Head of caudate nucleus (tissue), 42 donors: ENCODE results near the gene CMIP.

Experiments
- DNase-seq, 42 donors: peaks; one replicate each; pipeline versions ENCODE4 v3.0.0 to v3.0.0-alpha.2; 2020 to 2021; ENCODE audit warnings: mixed read lengths in 7 of 42
- intact Hi-C: fragments of 100-400 bp; cut with DNase I; formaldehyde crosslinking; loops from one replicate; pipeline ENCODE4 v1.15.0; 2022

CMIP gene

DNA sequence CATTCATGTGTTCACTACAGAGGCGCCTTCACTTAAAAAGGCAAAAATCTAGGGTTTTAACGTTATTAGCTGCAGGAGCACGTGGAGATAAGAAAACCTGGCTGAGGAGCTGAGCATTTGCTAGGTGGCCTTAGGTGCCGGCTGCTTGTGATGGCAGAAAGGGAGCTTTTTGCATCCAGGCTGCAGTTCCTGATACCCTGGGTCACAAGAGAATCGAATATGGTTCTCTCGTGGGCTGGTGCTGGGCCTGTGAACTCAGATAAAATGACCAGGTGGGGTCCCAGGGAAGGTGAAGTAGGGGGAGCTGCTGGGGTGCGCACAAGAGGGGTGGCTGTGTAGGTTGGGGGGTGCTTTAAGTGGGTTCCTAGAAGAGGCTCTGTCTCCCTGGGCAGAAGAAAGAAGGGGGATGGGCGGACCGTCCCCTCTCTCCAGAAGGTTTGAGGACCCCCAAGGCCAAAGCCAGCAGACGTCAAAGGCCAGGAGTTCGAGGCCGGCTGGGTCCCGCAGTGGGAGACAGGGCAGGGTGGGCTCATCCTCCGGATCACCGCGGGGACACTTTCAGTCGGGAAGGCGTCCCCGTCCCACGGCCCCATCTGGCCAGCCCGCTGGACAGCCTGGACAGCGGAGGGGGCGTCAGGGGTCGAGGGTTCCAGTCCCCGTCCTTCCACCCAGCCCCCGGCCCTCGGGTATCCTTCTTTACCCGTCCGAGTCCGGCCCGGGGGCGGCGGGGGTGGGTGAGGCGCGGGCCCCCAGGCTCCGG is 740 bp upstream of the CMIP start:
- peak in 5 of 42 donors; percentile 16 to 38 (median 26) for DNase-seq
- intact Hi-C loops = no loop called here

DNA sequence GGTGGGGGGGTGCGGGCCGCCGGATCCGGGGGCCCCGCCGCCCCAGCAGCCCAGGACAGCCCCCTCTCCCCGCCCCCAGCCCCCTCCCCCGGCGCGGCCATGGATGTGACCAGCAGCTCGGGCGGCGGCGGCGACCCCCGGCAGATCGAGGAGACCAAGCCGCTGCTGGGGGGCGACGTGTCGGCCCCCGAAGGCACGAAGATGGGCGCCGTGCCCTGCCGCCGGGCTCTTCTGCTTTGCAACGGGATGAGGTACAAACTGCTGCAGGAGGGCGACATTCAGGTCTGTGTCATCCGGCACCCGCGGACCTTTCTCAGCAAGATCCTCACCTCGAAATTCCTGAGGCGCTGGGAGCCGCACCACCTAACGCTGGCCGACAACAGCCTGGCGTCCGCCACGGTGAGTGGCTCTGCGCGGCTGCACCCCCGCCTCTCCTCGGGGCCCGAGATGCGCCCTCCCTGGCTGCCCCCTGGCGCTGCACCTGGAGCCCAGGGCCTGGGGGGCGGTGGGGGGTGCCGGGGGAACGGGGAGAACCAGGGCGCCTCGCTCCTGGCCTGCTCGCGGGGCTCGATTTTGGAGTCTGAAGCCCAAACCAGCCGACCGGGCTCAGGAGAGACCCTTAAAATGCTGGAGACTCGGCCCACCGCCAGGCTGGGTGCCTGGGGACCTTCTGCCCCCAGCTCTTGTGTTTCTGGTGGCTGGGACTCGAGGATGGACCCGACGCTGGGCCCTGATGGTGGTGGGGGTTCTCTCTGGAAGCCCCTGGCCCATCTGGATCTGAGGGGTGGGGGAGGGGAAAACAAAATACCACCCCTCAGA is 744 bp downstream of the CMIP start:
- intact Hi-C loops = no loop called here
- DNase-seq = peak in 25 of 42 donors; percentile 24 to 66 (median 51)

DNA sequence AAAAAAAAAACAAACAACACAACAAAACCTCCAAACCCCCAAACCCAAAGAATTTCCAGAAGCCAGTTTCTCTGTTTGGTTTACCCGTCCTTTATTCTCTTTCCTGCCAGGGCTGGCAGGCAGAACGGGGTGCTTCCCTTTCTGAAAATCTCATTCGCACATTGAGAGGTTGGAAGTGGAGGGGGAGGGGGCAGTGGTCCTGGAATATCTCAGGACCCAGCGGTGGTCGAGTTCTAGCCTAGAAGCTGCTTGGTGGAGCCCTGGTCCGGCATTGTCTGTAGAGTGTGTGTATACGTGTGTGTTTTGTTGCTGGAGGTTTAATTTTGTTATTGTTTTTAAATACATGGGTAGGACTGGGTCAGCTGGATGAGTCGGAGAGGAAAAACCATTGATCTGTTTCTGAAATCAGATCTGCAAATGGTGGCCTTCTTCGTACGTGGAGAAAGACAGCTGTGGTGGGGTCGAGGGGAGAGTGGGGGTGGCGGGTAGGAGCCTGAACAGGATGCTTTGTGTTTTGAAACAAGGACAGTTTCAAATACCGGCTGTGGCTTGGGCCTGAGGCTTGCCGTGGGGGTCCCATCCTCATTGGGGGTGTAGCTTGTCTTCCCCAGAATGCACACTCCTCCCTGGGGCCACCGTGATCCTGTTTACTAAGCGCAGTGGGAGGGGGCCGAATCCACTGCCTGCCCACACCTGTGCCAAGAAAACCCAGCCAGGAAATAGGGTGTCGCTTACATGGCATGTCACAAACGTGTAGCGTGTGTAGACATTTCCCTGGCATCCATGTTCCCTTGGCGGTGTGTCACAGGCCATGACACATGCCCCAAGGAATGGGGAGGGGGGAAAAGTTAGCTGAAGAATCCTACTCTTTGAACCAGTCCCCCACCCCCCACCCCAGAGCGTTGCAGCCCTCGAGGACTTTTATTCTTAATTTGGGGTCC is 1.6 kb downstream of the CMIP start:
- peak in 5 of 42 donors; percentile 25 to 58 (median 33) for DNase-seq
- intact Hi-C loops = no loop called here

DNA sequence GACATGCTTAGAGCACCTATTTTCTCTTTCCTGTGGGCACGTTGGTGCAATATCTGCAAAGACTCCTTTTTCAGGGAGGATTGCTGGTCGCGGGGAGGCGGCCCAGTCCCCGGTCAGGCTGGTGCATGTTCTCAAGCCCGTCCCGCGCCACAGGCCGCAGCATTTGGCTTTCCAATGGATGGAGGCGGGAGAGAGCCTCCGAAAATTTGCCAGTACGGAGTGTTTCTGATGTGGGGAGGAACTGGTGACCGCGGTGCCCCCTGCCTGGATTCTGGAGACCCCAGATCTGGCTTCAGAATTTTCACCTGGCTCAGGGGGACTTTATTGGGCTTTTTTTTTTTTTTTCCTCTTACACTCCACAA is 2.3 kb downstream of the CMIP start:
- intact Hi-C loops = no loop called here
- DNase-seq = peak in 5 of 42 donors; percentile 25 to 53 (median 37)

DNA sequence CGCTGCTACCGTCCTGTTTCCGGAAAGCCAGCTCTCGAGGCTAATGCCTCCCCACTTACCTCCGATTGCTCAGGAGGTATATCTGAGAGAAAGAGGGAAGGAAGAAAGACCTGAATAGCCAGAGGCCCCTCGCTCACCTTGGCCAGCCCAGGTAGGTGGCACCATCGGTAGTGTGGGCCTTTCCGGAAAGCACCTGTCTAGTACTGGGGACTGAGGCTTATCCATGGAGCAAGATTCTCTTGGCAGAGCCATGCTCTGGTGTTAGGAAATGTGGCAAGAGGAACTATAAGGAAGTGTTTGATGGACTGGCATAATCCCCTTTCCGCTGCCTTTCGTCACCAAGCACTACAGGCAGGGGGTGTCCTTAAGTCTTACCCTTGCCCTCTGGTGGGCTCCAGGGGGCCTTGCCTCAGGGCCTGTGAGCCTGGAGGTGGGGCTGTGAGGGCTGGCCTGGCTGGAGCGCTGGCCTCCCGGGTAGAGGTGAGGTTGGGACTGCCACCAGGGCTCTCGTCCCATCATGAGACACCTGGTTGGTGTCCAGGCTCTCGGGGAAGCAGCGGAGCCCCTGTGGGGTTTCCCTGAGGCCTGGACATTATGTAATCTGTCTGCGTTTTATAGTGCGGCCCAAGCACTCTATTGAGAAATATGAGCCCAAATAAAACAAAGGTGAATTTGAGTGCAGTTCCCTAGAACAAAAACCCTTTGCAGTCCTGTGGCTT is 2.9 kb downstream of the CMIP start:
- intact Hi-C loops = no loop called here
- DNase-seq = peak in 1 of 42 donors; percentile 41

DNA sequence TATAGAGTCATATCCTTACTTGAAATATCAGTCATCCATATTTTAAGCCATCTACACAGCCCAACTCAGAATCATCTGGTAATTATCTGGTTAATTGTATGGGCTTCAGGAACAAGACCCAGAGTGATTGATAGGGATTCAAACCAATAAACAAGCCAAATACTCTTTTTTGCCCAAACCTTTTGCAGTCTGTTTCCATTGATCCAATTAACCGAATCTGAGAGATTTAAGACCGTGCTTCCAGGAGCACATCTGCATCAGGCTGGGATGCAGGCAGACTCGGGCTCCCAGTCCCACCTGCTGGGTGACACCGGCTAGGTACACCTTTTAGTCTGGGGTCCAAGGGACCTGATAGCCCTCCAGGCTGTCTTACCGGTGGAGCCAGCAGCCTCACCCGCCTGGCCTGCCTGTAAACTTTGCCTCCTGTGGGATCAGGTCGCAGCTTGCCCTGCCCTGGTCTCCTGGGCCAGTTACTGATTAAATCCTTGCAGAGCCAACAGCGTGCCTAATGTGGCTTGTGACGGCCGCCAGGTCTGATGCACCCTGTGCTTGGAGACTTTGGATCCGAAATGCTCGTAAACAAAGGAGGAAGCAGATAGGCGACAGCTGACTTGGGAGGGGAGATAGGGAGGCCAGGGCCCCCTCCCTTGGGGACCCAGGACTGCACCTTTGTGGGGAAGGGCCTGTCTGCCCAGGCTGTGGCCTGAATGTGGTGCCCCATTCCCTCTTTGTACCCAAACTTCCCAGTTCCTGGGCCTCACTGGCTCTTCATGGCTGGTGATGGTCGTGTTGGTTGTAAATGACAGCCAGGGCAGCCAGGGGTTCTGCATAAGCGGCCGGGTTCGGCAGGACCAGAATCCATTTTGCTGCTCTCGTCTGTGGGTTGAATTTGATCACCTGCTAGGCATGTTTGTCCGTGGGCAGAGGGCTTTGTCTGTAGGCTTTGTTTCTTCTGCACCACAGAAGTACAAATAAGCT is 3.8 kb downstream of the CMIP start:
- DNase-seq = no peak
- intact Hi-C loops = no loop called here

DNA sequence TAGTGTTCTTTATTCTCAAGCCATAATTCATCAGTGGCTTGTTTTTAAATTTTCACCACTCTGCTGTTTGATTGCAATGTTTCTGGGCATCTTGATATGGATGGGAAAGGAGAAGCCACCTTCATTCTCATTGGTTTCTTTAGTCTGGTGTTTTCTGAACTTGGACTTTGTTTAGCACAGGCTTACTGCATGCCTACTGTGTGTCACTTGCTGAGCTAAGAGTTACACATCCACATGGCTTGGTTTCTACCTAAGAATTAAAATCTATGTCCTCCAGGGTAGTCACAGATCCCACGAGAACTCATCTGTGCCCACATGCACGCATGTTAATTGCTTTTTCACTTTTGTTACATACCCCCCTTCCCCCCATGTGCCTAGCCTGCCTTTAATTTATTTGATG is 4.6 kb downstream of the CMIP start:
- intact Hi-C loops = no loop called here
- DNase-seq = no peak

DNA sequence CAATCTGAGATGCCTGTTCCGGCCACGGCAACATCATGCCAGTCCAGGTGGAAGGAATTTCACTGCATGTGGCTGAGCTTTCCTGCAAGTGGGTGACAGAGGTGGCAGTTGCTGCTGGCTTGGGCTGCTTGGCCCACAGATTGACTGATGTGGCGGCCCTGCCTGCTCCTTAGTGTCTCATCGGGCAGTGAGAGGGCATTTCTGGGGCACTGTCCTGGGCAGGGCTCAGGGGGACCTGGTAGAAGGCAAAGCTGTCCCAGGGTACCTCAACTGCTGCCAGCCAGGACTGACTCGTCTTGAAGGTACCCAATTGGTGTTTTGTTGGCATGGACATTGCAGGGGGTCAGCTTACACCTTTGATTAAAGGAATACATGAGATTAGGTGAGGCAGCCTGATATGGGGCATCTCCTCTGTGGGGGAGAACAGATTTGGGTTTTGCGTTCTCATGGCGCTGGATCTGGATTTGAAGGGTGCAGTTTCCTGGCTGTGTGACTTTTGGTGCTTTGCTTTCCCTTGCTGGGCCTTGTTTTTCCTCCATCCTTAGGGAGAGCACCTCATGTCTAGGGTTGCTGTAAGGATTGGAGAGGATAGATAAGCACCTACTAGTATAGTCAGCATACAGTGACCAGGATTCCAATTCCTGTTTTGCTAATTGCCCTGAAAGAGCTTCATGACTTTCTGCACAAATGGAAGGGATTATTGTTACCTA is 5.4 kb downstream of the CMIP start:
- no peak for DNase-seq
- intact Hi-C loops = no loop called here

DNA sequence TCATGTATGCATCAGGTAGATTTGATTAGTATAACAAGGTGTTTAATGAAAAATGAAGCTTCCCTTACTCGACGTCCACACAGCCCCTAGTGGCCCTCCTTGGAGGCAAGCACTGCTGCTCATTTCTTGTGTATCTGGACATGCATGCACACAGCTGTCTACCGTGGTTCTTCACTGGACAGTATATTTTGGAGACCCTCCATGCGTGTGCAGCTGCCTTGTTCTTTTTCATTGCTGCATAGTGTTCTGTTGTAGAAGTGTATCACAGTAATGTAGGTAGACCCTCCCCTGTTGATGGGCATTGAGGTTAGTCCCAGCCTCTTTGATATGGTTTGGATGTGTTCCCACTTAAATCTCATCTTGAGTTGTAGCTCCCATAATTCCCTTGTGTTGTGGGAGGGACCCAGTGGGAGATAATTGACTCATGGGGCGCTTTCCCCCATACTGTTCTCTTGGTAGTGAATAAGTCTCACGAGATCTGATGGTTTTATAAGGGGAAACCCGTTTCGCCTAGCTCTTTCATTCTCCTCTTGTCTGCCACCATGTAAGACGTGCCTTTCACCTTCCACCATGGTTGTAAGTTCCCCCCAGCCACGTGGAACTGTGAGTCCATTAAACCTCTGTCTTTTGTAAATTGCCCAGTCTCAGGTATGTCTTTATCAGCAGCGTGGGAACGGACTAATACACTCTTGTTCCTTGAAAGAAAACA is 6.3 kb downstream of the CMIP start:
- DNase-seq = no peak
- intact Hi-C loops = no loop called here

DNA sequence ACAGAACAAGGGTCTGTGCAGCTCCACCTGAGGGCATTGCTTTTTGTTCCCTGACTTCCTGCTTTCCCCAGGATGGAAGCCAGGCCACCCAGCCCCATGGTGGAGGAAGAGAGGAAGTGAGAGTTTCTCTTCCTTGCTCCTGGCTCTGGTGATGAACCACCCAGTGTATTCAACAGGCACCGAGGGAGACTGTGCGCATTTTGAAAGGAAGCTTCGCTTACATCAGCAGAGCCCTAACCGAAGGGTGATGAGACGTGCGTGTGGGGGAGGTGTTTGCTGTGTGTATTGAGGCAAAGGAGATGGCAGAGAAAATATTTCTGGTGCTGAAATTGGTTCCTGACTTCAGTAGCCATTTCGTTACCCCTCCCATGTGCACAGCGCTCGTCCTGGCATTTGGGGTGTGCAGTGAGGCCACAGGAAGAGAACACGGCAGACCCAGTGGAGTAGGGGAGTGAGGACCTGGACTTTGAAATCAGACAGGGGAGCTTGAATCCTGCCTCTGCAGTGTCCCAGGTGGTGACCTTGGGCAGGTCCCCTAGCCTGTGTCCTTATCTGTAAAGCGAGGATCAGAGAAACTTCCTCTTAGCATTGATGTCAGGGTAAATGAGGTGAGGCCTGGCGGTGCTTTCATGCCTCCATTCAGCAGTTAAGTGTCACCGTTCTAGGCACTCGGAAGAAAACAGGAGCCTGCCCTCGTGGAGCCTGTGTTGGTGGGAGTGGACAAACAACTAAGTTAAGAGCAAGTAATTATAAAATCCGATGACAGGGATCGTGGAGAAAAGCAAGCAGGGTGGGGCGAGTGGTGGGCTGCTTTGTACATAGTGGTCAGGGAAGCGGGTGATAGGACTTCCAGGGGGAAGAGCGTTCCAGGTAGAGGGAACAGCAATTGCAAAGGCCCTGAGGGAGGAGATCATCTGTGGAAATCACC is 7.4 kb downstream of the CMIP start:
- intact Hi-C loops = no loop called here
- DNase-seq = peak in 22 of 42 donors; percentile 29 to 68 (median 48)

DNA sequence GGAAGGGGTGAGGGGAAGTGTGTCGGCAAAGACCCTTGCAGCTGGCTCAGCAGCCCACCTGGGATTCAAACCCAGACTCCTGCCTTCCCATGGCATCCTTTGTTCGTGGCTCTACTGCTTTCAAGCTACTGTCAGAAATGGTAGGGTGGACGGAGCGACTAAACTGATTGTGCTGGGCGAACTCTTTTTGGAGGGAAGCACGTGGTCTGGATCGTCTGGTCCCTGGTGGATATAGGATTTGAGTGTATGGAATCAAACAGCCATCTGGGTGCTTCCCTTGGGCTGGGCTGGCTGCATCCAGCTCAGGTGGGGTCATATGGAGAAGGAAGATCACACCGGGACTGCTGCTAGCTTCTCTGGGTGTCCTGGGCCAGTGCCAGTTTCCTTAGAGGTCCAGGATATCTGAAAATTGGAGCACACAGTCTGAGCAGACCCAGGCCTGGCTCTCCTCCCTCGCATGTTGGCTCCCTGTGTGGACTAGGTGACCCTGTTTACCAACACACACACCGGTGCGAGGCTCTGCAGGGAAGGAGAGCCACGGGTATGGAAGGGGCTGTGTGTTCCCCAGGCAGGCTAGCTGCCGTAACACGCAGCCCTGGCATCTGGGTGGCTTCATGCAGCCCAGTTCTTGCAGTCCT is 8.6 kb downstream of the CMIP start:
- no peak for DNase-seq
- intact Hi-C loops = no loop called here

DNA sequence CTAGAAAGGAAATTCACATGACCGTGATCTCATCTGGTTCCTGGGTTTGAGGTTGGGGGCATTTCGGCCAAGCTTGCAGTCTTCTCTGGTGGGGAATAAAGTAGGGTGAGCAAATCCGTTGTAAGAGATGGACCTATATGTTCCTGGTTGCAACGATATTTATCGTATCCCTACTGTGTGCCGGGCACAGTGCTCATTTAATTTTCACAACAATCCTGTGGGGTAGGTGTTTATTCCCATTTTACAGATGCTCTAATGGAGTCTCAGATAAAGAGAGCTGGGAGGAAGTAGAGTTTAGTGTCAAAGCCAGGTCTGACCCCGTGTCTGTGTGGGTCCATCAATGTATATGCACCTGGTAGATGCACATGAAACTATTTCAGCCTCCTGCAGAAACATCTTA is 9.4 kb downstream of the CMIP start:
- intact Hi-C loops = no loop called here
- DNase-seq = no peak

DNA sequence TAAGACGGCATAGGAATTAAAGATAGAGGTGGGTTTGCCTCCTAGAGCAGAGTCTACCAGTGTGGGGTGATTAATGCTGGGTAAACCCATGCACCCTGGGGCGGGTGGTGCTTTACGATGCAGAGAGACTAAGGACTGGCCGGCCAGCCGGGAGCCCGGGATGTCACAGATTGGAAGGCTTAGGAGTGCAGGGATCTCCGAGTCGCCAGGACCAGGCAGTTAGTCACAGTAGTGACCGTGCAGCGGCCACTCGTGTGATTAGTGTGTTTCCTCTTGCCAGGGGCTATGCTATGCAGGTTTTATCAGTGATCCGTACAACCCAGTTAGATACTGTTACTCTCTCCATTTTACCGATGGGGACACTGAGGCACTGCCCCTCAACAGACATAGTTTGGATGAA is 10.4 kb downstream of the CMIP start:
- intact Hi-C loops = no loop called here
- no peak for DNase-seq

DNA sequence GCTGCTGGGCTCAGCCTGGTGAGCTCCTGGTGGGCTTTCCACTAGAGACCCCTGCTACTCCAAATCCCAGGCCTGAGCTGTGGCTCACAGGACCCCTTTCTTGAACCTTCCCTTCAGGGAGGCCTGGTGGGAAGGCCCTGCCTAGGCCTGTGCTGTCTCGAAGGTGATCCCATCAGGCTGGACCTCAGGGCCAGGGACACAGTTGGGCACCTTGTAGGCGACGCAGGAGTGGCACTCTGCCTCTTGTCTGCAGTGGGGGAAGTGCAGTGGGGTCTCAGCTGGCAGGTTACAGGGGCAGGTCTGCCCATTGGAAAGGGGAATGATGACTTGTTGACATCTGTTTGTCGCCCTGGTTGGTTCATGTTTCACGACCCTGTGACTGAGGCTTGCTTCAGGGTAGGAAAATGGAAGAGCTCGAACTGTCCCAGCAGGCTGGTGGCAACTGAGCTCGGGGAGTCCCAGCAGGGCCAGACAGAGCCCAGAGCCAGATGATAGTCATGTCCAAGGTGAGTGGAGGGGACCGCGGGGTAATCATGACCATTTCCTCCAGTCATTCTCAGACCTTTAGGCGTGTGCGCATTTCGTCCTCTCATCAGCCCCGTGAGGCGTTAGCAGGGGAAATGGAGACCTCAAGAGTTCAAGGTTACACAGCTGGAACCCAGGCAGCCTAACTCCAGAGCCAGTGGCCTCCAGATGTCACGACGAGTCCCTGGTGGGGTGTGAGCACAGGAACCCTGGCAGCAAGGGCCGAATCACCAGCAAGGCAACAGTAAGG is 11.3 kb downstream of the CMIP start:
- intact Hi-C loops = no loop called here
- no peak for DNase-seq
